ENCODE results near the gene CCDC127.

- TF ChIP-seq GATA3 (IDR thresholded peaks at IDR 0.05; ENCODE audit: low read depth, low read length), result no peak
- TF ChIP-seq GATA2 (IDR thresholded peaks at IDR 0.05; ENCODE audit: low read depth, low read length), result no peak
These were observed 43.7 kb downstream of the CCDC127 start for GRCh38 chr5:174291-174600.

Measured in SH-SY5Y (cell line).